ENCODE results near the gene PCDH9. TPM values are rescaled to one million over a fixed set of nuclear protein-coding genes. Genes with fewer than 3 reads are reported as not detected.

Gene PCDH9
- total RNA-seq, 1 donor from 2014 or later = 0.75 TPM

GRCh38 chr13:66536746-66537145 lies 693.4 kb downstream of the PCDH9 start:
- Histone ChIP-seq H3K36me3 (ENCODE audit: control insufficient read depth, insufficient read depth, low read length) (no peaks in the 10 kb centered on the region), H3K27me3 (ENCODE audit: control insufficient read depth, insufficient read depth, low read length) (no peaks in the 10 kb centered on the region), H3K4me3 (ENCODE audit: low read depth, low read length) (no peak overlapping the region)
- TF ChIP-seq, protein P1, sequence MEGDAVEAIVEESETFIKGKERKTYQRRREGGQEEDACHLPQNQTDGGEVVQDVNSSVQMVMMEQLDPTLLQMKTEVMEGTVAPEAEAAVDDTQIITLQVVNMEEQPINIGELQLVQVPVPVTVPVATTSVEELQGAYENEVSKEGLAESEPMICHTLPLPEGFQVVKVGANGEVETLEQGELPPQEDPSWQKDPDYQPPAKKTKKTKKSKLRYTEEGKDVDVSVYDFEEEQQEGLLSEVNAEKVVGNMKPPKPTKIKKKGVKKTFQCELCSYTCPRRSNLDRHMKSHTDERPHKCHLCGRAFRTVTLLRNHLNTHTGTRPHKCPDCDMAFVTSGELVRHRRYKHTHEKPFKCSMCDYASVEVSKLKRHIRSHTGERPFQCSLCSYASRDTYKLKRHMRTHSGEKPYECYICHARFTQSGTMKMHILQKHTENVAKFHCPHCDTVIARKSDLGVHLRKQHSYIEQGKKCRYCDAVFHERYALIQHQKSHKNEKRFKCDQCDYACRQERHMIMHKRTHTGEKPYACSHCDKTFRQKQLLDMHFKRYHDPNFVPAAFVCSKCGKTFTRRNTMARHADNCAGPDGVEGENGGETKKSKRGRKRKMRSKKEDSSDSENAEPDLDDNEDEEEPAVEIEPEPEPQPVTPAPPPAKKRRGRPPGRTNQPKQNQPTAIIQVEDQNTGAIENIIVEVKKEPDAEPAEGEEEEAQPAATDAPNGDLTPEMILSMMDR (IDR thresholded peaks at IDR 0.05; ENCODE audit: insufficient read depth, low read length, poor library complexity, severe bottlenecking) = no peak
- DNase-seq (ENCODE audit: low read depth) = no peak

DNA sequence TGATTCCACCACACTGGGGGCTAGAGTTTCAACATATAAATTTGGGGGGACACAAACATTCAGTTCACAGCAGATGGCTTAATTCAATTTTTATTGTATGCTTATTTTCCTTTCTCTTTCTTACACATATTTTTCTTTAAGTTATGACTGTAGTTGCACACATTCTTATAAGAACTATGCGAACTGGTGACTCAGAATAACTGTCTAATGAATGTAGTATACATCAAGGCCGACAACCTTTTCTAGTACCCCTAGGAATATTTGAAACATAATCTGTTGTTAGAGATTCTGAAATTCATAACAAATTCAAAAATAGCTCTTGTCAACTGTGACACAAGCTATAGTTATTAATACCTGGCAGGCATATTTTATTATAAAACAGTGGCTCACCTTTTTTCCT lies 695.6 kb downstream of the PCDH9 start:
- H3K36me3 ChIP-seq (ENCODE audit: control insufficient read depth, insufficient read depth, low read length) = no peaks in the 10 kb centered on the region
- TF ChIP-seq, protein P1 (IDR thresholded peaks at IDR 0.05; ENCODE audit: insufficient read depth, low read length, poor library complexity, severe bottlenecking) = no peak
- no peak for DNase-seq (ENCODE audit: low read depth)
- H3K27me3 ChIP-seq (ENCODE audit: control insufficient read depth, insufficient read depth, low read length) = no peaks in the 10 kb centered on the region
- H3K4me3 ChIP-seq (ENCODE audit: low read depth, low read length) = no peak overlapping the region

- Histone ChIP-seq H3K4me3 (ENCODE audit: low read depth, low read length) (no peak overlapping the region), H3K27me3 (ENCODE audit: control insufficient read depth, insufficient read depth, low read length) (no peaks in the 10 kb centered on the region), H3K36me3 (ENCODE audit: control insufficient read depth, insufficient read depth, low read length) (no peaks in the 10 kb centered on the region)
- TF ChIP-seq, protein P1 (IDR thresholded peaks at IDR 0.05; ENCODE audit: insufficient read depth, low read length, poor library complexity, severe bottlenecking) = no peak
- no peak for DNase-seq (ENCODE audit: low read depth)
These were observed 697.3 kb downstream of the PCDH9 start for GRCh38 chr13:66532845-66533244.

DNA sequence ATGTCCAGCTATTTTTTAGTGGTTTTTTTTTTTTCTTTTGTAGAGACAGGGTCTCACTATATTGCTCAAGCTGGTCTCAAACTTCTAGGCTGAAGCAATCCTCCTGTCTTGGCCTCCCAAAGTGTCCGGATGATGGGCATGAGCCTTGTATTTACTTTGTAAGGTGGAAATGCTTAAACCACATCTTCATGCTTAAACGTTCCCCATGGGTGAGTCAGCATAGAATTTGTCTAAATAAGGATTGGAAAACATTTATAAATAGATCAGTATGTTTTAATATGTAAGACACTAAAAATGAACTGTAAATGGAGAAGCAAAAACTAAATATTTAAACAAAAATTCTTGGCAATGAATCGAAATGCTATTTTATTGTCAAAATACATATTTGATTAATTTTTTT lies 698.0 kb downstream of the PCDH9 start:
- H3K36me3 ChIP-seq (ENCODE audit: control insufficient read depth, insufficient read depth, low read length) = no peaks in the 10 kb centered on the region
- DNase-seq (ENCODE audit: low read depth) = no peak

GRCh38 chr13:66530686-66531085 lies 699.5 kb downstream of the PCDH9 start:
- DNase-seq (ENCODE audit: low read depth) = no peak
- Histone ChIP-seq H3K27me3 (ENCODE audit: control insufficient read depth, insufficient read depth, low read length) (no peaks in the 10 kb centered on the region), H3K4me3 (ENCODE audit: low read depth, low read length) (no peak overlapping the region), H3K36me3 (ENCODE audit: control insufficient read depth, insufficient read depth, low read length) (no peaks in the 10 kb centered on the region)
- TF ChIP-seq, protein P1 (IDR thresholded peaks at IDR 0.05; ENCODE audit: insufficient read depth, low read length, poor library complexity, severe bottlenecking) = no peak

More for the DNA sequence above, 698.0 kb downstream of the PCDH9 start:
- Histone ChIP-seq H3K27me3 (ENCODE audit: control insufficient read depth, insufficient read depth, low read length) (no peaks in the 10 kb centered on the region), H3K4me3 (ENCODE audit: low read depth, low read length) (no peak overlapping the region)
- TF ChIP-seq, protein P1 (IDR thresholded peaks at IDR 0.05; ENCODE audit: insufficient read depth, low read length, poor library complexity, severe bottlenecking) = no peak

DNA sequence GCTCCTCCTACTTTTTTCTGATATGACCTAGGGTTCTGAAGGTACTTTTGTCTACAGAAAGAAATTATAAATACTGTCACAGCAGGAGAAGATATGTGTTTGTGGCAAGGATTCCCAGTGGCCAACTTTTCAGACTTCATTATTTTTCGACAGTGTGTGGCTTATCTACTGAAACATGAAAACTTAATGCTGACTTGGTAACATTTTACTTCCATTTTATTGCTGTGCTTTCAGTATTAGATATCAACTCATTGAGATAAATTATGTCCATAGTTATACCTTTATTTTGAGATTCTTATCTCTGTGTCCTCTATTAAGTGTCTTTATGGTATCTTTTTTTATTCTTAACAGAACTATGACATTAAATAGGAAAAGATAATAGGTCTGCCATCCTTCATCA lies 700.0 kb downstream of the PCDH9 start:
- Histone ChIP-seq H3K27me3 (ENCODE audit: control insufficient read depth, insufficient read depth, low read length) (no peaks in the 10 kb centered on the region), H3K4me3 (ENCODE audit: low read depth, low read length) (no peak overlapping the region)

More for the DNA sequence above, 700.0 kb downstream of the PCDH9 start:
- DNase-seq (ENCODE audit: low read depth) = no peak
- TF ChIP-seq, protein P1 (IDR thresholded peaks at IDR 0.05; ENCODE audit: insufficient read depth, low read length, poor library complexity, severe bottlenecking) = no peak
- no peaks in the 10 kb centered on the region for H3K36me3 ChIP-seq (ENCODE audit: control insufficient read depth, insufficient read depth, low read length)

Measured in kidney epithelial cell (primary cell).